ENCODE results near the gene TAF9B. TPM values are rescaled to one million over a fixed set of nuclear protein-coding genes. Genes with fewer than 3 reads are reported as not detected.

The TAF9B gene
- total and polyA plus RNA-seq, 7 donors: 3.8 to 13.4 (median 10.1) TPM

DNA sequence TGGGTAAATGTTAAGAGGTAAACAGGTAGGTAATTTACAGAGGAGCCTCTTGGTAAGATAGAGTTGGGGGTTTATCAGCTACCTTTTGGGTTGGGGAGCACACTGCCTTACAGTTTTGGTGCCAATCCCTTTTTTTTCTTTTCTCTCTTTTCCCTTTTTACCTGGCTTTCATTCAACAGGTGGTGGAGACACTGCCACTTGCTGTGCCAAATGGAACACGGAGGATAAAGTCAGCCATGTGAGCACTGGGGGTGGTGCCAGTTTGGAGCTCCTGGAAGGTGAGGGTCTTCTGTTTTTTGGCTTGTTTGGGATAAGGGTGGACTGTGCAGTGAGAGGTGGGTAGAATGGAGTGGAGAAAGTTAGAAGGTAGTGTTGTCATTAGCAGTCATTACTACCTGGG lies 14.3 kb downstream of the TAF9B start:
- Histone ChIP-seq H3K4me1 (no peaks in the 10 kb centered on the region), H3K4me3 (no peak overlapping the region), H3K27me3 (ENCODE audit: insufficient read depth in 3 of 3, low read length in 2 of 3) (no peaks in the 10 kb centered on the region), H3K27ac (no peak overlapping the region), H3K9me3 (no peaks in the 10 kb centered on the region), H3K36me3 (ENCODE audit: insufficient read depth in 1 of 2, low read depth in 1 of 2) (peaks cover 2 to 93% of the 10 kb centered on the region in 2 donors)
- ATAC-seq (no peak), DNase-seq (no peak)
- WGBS, 3 donors: 53 to 73% (median 53%) methylated on average over 1 of the region's 1 CpG
- TF ChIP-seq, protein P1, sequence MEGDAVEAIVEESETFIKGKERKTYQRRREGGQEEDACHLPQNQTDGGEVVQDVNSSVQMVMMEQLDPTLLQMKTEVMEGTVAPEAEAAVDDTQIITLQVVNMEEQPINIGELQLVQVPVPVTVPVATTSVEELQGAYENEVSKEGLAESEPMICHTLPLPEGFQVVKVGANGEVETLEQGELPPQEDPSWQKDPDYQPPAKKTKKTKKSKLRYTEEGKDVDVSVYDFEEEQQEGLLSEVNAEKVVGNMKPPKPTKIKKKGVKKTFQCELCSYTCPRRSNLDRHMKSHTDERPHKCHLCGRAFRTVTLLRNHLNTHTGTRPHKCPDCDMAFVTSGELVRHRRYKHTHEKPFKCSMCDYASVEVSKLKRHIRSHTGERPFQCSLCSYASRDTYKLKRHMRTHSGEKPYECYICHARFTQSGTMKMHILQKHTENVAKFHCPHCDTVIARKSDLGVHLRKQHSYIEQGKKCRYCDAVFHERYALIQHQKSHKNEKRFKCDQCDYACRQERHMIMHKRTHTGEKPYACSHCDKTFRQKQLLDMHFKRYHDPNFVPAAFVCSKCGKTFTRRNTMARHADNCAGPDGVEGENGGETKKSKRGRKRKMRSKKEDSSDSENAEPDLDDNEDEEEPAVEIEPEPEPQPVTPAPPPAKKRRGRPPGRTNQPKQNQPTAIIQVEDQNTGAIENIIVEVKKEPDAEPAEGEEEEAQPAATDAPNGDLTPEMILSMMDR (IDR thresholded peaks at IDR 0.05): no peak
- intact Hi-C loops (cut with DNase I): no loop called here

DNA sequence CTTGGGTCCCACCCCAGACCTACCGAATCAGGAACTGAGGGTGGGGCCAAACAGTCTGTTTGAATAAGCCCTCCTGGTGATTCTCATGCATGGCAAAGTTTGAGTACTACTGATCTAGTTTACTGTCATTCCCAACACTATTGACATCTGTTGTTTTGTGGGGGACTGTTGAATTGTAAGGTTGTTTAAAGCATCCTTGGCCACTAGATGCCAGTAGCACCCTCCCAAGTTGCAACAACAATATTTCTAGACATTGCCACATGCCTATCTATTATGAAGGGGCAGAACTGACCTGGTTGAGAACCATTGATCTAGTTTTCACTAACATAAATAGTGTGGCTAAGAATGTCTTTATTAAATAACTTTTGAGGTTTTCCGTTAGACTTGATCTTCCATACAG lies 15.1 kb downstream of the TAF9B start:
- Histone ChIP-seq H3K27ac (no peak overlapping the region), H3K4me1 (no peaks in the 10 kb centered on the region), H3K36me3 (ENCODE audit: insufficient read depth in 1 of 2, low read depth in 1 of 2) (peaks cover 5 to 94% of the 10 kb centered on the region in 2 donors), H3K27me3 (ENCODE audit: insufficient read depth in 3 of 3, low read length in 2 of 3) (no peaks in the 10 kb centered on the region), H3K9me3 (no peaks in the 10 kb centered on the region), H3K4me3 (no peak overlapping the region)
- TF ChIP-seq, protein P1 (IDR thresholded peaks at IDR 0.05): no peak
- intact Hi-C loops (cut with DNase I): no loop called here
- DNase-seq: no peak
- 75 to 78% (median 77%) methylated on average over 2 of the region's 2 CpGs for WGBS, 3 donors
- no peak for ATAC-seq

GRCh38 chrX:78123190-78123589 lies 16.3 kb downstream of the TAF9B start:
- no peaks in the 10 kb centered on the region for H3K9me3 ChIP-seq
- intact Hi-C loops (cut with DNase I): no loop called here
- peaks cover 5 to 94% of the 10 kb centered on the region in 2 donors for H3K36me3 ChIP-seq (ENCODE audit: insufficient read depth in 1 of 2, low read depth in 1 of 2)
- no peaks in the 10 kb centered on the region for H3K4me1 ChIP-seq
- no peaks in the 10 kb centered on the region for H3K27me3 ChIP-seq (ENCODE audit: insufficient read depth in 3 of 3, low read length in 2 of 3)
- peak overlapping the region; percentile 18 for H3K27ac ChIP-seq
- no peak overlapping the region for H3K4me3 ChIP-seq
- ATAC-seq (peak; percentile 78 to 95 (median 90)), DNase-seq (no peak)
- TF ChIP-seq, protein P1 (IDR thresholded peaks at IDR 0.05): no peak

DNA sequence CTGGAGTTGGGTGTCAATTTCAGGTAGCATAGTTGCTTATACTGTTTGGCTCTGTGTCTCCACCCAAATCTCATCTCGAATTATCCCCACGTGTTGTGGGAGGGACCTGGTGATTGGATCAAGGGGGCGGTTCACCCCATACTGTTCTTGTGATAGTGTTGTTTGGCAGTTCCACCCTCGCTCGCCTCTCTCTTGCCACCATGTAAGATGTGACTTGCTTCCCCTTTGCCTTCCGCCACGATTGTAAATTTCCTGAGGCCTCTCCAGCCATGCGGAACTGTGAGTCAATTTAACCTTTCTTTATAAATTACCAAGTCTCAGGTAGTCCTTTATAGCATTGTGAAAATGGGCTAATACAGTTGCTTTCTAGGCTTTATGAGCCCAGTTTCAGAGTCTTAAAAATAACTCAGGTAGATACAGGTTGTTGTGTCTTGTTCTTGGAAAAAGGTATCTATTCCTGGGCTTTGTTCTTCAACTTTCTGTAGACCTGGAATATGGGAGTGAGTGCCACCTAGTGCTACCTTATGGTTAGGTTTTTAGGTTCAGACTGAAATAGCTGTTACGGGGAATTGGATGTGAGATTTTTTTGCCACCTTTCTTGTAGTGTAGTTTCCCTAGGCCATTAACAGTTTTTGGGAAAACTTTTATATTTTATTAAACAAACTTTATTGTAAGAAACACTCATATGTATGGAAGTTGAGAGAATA lies 19.8 kb downstream of the TAF9B start:
- intact Hi-C loops (cut with DNase I): no loop called here
- peak in 1 of 4 donors; percentile 64 for ATAC-seq
- TF ChIP-seq, protein P1 (IDR thresholded peaks at IDR 0.05): no peak
- no peaks in the 10 kb centered on the region for H3K9me3 ChIP-seq
- no peak overlapping the region for H3K4me3 ChIP-seq
- no peak overlapping the region for H3K27ac ChIP-seq
- DNase-seq: no peak
- no peaks in the 10 kb centered on the region for H3K4me1 ChIP-seq
- WGBS, 3 donors: 43 to 65% (median 58%) methylated on average over 9 of the region's 9 CpGs
- no peaks in the 10 kb centered on the region for H3K27me3 ChIP-seq (ENCODE audit: insufficient read depth in 3 of 3, low read length in 2 of 3)
- peaks cover 5 to 94% of the 10 kb centered on the region in 2 donors for H3K36me3 ChIP-seq (ENCODE audit: insufficient read depth in 1 of 2, low read depth in 1 of 2)

- 77 to 100% (median 89%) methylated on average over 1 of the region's 1 CpG for WGBS, 3 donors
- Histone ChIP-seq H3K9me3 (no peaks in the 10 kb centered on the region), H3K4me3 (no peak overlapping the region), H3K27ac (no peak overlapping the region), H3K27me3 (ENCODE audit: insufficient read depth in 3 of 3, low read length in 2 of 3) (no peaks in the 10 kb centered on the region), H3K36me3 (ENCODE audit: insufficient read depth in 1 of 2, low read depth in 1 of 2) (peaks cover 3 to 94% of the 10 kb centered on the region in 2 donors), H3K4me1 (no peaks in the 10 kb centered on the region)
- no peak for ATAC-seq
- TF ChIP-seq, protein P1 (IDR thresholded peaks at IDR 0.05): no peak
- DNase-seq: no peak
- intact Hi-C loops (cut with DNase I): no loop called here
Observed at GRCh38 chrX:78118628-78119027, 20.8 kb downstream of the TAF9B start.

Measured in psoas muscle (tissue), 8 donors.